ENCODE results near the gene VAX1.

DNA sequence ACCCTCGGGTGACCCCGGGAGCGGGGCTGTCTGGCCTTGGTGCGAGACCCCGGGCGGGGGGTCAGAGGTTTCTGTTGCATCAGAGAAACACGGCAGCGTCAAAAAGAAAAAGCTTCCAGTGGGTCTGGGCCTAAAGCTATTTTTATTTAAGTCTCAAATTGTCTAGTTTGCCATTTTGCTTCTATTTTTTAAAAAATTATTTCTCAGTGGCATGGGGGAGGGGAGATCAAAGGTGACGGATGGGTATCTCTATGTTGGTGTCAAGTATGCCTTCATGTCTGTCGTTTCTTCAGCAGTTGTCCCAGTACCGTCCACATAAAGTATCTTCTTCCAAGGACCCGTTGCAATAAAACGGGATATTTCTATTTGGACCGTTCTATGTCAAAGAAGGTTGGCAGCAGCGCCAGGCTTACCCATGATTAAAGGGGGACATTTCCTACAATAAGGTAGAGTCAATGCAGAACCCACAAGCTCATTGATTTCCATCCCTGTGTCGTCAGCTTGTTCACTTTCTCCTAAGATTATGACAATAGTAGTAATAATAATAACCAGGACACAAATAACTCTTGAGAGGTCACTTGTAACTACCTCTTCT is 26.0 kb upstream of the VAX1 start:
- no peak for TF ChIP-seq KAT7 (CRISPR knock-in tag; IDR thresholded peaks at IDR 0.05; ENCODE audit: borderline replicate concordance)
- TF ChIP-seq, protein P1, sequence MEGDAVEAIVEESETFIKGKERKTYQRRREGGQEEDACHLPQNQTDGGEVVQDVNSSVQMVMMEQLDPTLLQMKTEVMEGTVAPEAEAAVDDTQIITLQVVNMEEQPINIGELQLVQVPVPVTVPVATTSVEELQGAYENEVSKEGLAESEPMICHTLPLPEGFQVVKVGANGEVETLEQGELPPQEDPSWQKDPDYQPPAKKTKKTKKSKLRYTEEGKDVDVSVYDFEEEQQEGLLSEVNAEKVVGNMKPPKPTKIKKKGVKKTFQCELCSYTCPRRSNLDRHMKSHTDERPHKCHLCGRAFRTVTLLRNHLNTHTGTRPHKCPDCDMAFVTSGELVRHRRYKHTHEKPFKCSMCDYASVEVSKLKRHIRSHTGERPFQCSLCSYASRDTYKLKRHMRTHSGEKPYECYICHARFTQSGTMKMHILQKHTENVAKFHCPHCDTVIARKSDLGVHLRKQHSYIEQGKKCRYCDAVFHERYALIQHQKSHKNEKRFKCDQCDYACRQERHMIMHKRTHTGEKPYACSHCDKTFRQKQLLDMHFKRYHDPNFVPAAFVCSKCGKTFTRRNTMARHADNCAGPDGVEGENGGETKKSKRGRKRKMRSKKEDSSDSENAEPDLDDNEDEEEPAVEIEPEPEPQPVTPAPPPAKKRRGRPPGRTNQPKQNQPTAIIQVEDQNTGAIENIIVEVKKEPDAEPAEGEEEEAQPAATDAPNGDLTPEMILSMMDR (IDR thresholded peaks at IDR 0.05): no peak
- TF ChIP-seq, protein P2, sequence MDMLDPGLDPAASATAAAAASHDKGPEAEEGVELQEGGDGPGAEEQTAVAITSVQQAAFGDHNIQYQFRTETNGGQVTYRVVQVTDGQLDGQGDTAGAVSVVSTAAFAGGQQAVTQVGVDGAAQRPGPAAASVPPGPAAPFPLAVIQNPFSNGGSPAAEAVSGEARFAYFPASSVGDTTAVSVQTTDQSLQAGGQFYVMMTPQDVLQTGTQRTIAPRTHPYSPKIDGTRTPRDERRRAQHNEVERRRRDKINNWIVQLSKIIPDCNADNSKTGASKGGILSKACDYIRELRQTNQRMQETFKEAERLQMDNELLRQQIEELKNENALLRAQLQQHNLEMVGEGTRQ (CRISPR knock-in tag; IDR thresholded peaks at IDR 0.05): no peak
- TF ChIP-seq CREM (CRISPR knock-in tag; IDR thresholded peaks at IDR 0.05): no peak
- no peak for TF ChIP-seq ESRRA (CRISPR knock-in tag; IDR thresholded peaks at IDR 0.05; ENCODE audit: borderline replicate concordance)
- TF ChIP-seq IRF2 (CRISPR knock-in tag; IDR thresholded peaks at IDR 0.05; ENCODE audit: borderline replicate concordance, low read depth): no peak
- TF ChIP-seq NR3C1 (CRISPR knock-in tag; conservative IDR thresholded peaks at IDR 0.05; ENCODE audit: low read depth): no peak
- TF ChIP-seq FOXJ3 (CRISPR knock-in tag; IDR thresholded peaks at IDR 0.05; ENCODE audit: borderline replicate concordance): no peak
- TF ChIP-seq, protein P3, sequence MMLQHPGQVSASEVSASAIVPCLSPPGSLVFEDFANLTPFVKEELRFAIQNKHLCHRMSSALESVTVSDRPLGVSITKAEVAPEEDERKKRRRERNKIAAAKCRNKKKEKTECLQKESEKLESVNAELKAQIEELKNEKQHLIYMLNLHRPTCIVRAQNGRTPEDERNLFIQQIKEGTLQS (CRISPR knock-in tag; conservative IDR thresholded peaks at IDR 0.05): no peak
- TF ChIP-seq SMAD3 (CRISPR knock-in tag; IDR thresholded peaks at IDR 0.05; ENCODE audit: borderline replicate concordance): no peak
- TF ChIP-seq SP1 (CRISPR knock-in tag; conservative IDR thresholded peaks at IDR 0.05): no peak
- TF ChIP-seq ZNF317 (CRISPR knock-in tag; IDR thresholded peaks at IDR 0.05; ENCODE audit: borderline replicate concordance, low read depth): no peak
- TF ChIP-seq, protein P4, sequence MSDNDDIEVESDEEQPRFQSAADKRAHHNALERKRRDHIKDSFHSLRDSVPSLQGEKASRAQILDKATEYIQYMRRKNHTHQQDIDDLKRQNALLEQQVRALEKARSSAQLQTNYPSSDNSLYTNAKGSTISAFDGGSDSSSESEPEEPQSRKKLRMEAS (CRISPR knock-in tag; IDR thresholded peaks at IDR 0.05): no peak

Data from WTC11 (cell line).